Hematopoietic multipotent progenitor cell treated with erythropoietin and hydrocortisone succinate and interleukin-3 and kit ligand, for 6 days (in vitro differentiated cells): ENCODE results near the gene ZCCHC3.
A peak's percentile ranks its signal among the peaks of the same experiment; 100 is the strongest.
"Not testable (repeated sequence)": the region's sequence is repeated elsewhere in the genome, so short reads cannot be mapped to it uniquely, and the experiment has no call there.

Source experiments
- DNase-seq: peaks from one replicate; pipeline ENCODE4 v3.0.0-alpha.2; 2015

The ZCCHC3 gene

GRCh38 chr20:297098-297924 is at the start of gene ZCCHC3:
Gene ZCCHC3, plus strand, starts transcription at chr20:297570. Its CDS starts 17 bp downstream, at chr20:297587.
- peak; percentile 96 for DNase-seq

- no peak for DNase-seq
Observed at GRCh38 chr20:251354-251753, 46.0 kb upstream of the ZCCHC3 start.

GRCh38 chr20:252801-253200 is 44.6 kb upstream of the ZCCHC3 start:
- DNase-seq: no peak

GRCh38 chr20:253447-253846 is 43.9 kb upstream of the ZCCHC3 start:
- DNase-seq: not testable (repeated sequence)

- no peak for DNase-seq
Observed at GRCh38 chr20:257419-257818, 40.0 kb upstream of the ZCCHC3 start, which contains the start of gene DEFB132. Gene DEFB132, plus strand, starts transcription at chr20:257724. Its CDS starts 55 bp downstream, at chr20:257779.

- no peak for DNase-seq
Observed at GRCh38 chr20:258269-258858, 39.0 kb upstream of the ZCCHC3 start.

GRCh38 chr20:258963-259362 is 38.4 kb upstream of the ZCCHC3 start:
- peak; percentile 53 for DNase-seq

GRCh38 chr20:259981-260380 is 37.4 kb upstream of the ZCCHC3 start:
- DNase-seq: no peak

- no peak for DNase-seq
Observed at GRCh38 chr20:263701-264100, 33.7 kb upstream of the ZCCHC3 start.

- DNase-seq: peak; percentile 93
Observed at GRCh38 chr20:266596-267562, 30.5 kb upstream of the ZCCHC3 start.

GRCh38 chr20:270517-270916 is 26.9 kb upstream of the ZCCHC3 start:
- DNase-seq: no peak

- no peak for DNase-seq
Observed at GRCh38 chr20:271069-271468, 26.3 kb upstream of the ZCCHC3 start.

- DNase-seq: no peak
Observed at GRCh38 chr20:271528-271927, 25.8 kb upstream of the ZCCHC3 start.

GRCh38 chr20:272718-273117 is 24.7 kb upstream of the ZCCHC3 start:
- DNase-seq: no peak

GRCh38 chr20:273884-274283 is 23.5 kb upstream of the ZCCHC3 start:
- no peak for DNase-seq

GRCh38 chr20:275791-276190 is 21.6 kb upstream of the ZCCHC3 start:
- DNase-seq: no peak

GRCh38 chr20:276620-277495 is 20.5 kb upstream of the ZCCHC3 start:
- DNase-seq: no peak

- DNase-seq: no peak
Observed at GRCh38 chr20:277496-277781, 19.9 kb upstream of the ZCCHC3 start.

- DNase-seq: no peak
Observed at GRCh38 chr20:278181-278580, 19.2 kb upstream of the ZCCHC3 start.

- no peak for DNase-seq
Observed at GRCh38 chr20:278607-279571, 18.5 kb upstream of the ZCCHC3 start.

GRCh38 chr20:284172-284571 is 13.2 kb upstream of the ZCCHC3 start:
- no peak for DNase-seq
